OCI-LY1 (cell line): ENCODE measurements around the gene LAMTOR2.
A peak's percentile ranks its signal among the peaks of the same experiment; 100 is the strongest.

Experiments
- H2AFZ ChIP-seq: fragments of 200-600 bp; sonication (generic), shearing (Covaris generic); 2 replicates; pipeline ENCODE4 v1.6.0; 2014; ENCODE audit warnings: antibody characterized with exemption, mild to moderate bottlenecking, low read length
- H3F3A ChIP-seq: fragments of 200-600 bp; sonication (generic), shearing (Covaris generic); 2 replicates; pipeline ENCODE4 v1.6.0; 2014; ENCODE audit warnings: mild to moderate bottlenecking, antibody characterized with exemption, low read length, moderate library complexity; ENCODE audit not compliant: insufficient read depth
- H3K27ac ChIP-seq: fragments of 200-600 bp; sonication (generic); 2 replicates; pipeline ENCODE4 v1.5.1; 2014; ENCODE audit warnings: low read length, mixed run types, mild to moderate bottlenecking, low read depth; ENCODE audit not compliant: poor library complexity, severe bottlenecking
- H3K27me3 ChIP-seq: fragments of 200-600 bp; sonication (generic); 2 replicates; pipeline ENCODE4 v1.6.0; 2014; ENCODE audit warnings: antibody characterized with exemption, mild to moderate bottlenecking, low read length, moderate library complexity; ENCODE audit not compliant: insufficient read depth
- H3K36me3 ChIP-seq: fragments of 200-600 bp; sonication (generic); 2 replicates; pipeline ENCODE4 v1.6.1; 2014; ENCODE audit warnings: mild to moderate bottlenecking, antibody characterized with exemption, low read length, moderate library complexity, mixed read lengths; ENCODE audit not compliant: insufficient read depth
- H3K4me1 ChIP-seq: fragments of 200-600 bp; sonication (generic); 2 replicates; pipeline ENCODE4 v1.5.1; 2014; ENCODE audit warnings: mild to moderate bottlenecking, low read length, moderate library complexity; ENCODE audit not compliant: insufficient read depth, severe bottlenecking
- H3K4me2 ChIP-seq: fragments of 200-600 bp; sonication (generic), shearing (Covaris generic); 2 replicates; pipeline ENCODE4 v1.6.1; 2014; ENCODE audit warnings: low read length
- H3K4me3 ChIP-seq: fragments of 200-600 bp; sonication (generic); 2 replicates; pipeline ENCODE4 v1.5.1; 2014; ENCODE audit warnings: low read length, low read depth, mild to moderate bottlenecking, mixed read lengths; ENCODE audit not compliant: poor library complexity, severe bottlenecking
- H3K79me2 ChIP-seq: fragments of 200-600 bp; shearing (Covaris generic); 2 replicates; pipeline ENCODE4 v1.6.1; 2016; ENCODE audit warnings: mixed run types, low read length, mixed read lengths; ENCODE audit not compliant: insufficient read depth
- H3K9ac ChIP-seq: fragments of 200-600 bp; sonication (generic), shearing (Covaris generic); 2 replicates; pipeline ENCODE4 v1.6.1; 2014; ENCODE audit warnings: mild to moderate bottlenecking, low read length, mixed read lengths
- H3K9me2 ChIP-seq: fragments of 200-600 bp; sonication (generic), shearing (Covaris generic); 2 replicates; pipeline ENCODE4 v1.6.1; 2014; ENCODE audit warnings: low read depth, mild to moderate bottlenecking, low read length, mixed read lengths
- H3K9me3 ChIP-seq: fragments of 200-600 bp; shearing (Covaris generic); 2 replicates; pipeline ENCODE4 v1.6.1; 2014; ENCODE audit warnings: low read length, mixed read lengths
- H4K20me1 ChIP-seq: fragments of 200-600 bp; sonication (generic), shearing (Covaris generic); 2 replicates; pipeline ENCODE4 v1.6.0; 2016; ENCODE audit warnings: mild to moderate bottlenecking, low read length; ENCODE audit not compliant: insufficient read depth
- EZH2 ChIP-seq: fragments of 200-600 bp; sonication (generic), shearing (Covaris generic); IDR thresholded peaks from 2 replicates; pipeline ENCODE4 v1.8.0; 2017; ENCODE audit warnings: borderline replicate concordance, mixed run types, mild to moderate bottlenecking, antibody characterized with exemption, low read length, moderate library complexity, mixed read lengths
- TF ChIP-seq, protein P1 (sequence below): fragments of 200-600 bp; sonication (generic), shearing (Covaris generic); IDR thresholded peaks from 2 replicates; pipeline ENCODE4 v1.5.1; 2017; ENCODE audit warnings: mild to moderate bottlenecking, antibody characterized with exemption, low read length, moderate library complexity, mixed read lengths

Gene LAMTOR2

DNA sequence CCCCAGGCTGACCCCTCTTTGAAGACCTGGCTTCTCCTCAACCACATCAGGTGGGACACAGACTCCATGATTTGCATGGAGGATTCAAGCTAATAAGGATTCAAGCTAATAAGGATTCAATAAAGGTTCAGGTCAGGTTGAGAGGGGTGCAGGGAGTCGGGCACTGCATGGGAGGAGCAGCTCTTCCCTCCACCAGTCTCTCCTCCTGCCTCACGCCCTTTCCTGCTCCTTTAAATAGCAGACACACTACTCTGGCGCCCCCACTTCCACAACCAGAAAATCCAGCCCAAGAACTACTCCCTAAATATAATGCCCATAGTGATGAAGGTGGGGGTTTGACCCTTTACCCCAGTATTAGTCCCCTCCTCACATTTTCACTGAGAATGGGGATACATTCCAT, 20.6 kb downstream of the LAMTOR2 start:
- TF ChIP-seq, protein P1, sequence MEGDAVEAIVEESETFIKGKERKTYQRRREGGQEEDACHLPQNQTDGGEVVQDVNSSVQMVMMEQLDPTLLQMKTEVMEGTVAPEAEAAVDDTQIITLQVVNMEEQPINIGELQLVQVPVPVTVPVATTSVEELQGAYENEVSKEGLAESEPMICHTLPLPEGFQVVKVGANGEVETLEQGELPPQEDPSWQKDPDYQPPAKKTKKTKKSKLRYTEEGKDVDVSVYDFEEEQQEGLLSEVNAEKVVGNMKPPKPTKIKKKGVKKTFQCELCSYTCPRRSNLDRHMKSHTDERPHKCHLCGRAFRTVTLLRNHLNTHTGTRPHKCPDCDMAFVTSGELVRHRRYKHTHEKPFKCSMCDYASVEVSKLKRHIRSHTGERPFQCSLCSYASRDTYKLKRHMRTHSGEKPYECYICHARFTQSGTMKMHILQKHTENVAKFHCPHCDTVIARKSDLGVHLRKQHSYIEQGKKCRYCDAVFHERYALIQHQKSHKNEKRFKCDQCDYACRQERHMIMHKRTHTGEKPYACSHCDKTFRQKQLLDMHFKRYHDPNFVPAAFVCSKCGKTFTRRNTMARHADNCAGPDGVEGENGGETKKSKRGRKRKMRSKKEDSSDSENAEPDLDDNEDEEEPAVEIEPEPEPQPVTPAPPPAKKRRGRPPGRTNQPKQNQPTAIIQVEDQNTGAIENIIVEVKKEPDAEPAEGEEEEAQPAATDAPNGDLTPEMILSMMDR: no peak
- TF ChIP-seq EZH2: no peak

DNA sequence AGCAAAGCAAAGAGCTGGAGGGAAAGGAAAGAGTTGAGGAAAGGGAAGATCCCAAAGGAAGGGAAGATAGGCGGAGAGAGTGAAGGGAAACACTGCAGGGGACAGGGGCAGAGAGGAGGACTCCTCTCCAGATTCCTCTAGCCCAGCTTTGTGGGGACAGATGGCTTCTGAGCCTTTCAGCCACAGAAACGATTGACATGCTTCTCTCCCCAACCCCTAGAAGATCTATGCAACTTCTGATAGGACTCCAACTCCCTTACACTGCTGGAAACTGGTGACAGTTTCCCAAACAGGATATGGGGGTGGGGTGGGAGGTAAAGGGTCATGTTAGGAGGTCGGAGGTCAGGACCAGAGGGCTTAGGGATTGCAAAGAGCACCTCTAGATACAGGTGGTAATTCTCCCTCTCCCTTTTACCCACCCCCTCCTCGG, 21.2 kb downstream of the LAMTOR2 start:
- Histone ChIP-seq H3K9ac (peak overlapping the region; percentile 69), H4K20me1 (no peaks in the 10 kb centered on the region), H3K27me3 (0 out of 2 replicates have a peak, but pooled peaks cover 1% of the 10 kb centered on the region), H3K4me1 (peaks cover 22% of the 10 kb centered on the region), H3K9me3 (no peaks in the 10 kb centered on the region), H3K36me3 (no peaks in the 10 kb centered on the region), H2AFZ (no peak overlapping the region), H3K4me3 (peak overlapping the region; percentile 67), H3K27ac (no peak overlapping the region), H3F3A (0 out of 2 replicates have a peak, but pooled peaks cover 4% of the 10 kb centered on the region), H3K4me2 (peak overlapping the region; percentile 90), H3K79me2 (no peaks in the 10 kb centered on the region), H3K9me2 (no peaks in the 10 kb centered on the region)
- TF ChIP-seq, protein P1: no peak
- TF ChIP-seq EZH2: no peak

More for the DNA sequence above, 20.6 kb downstream of the LAMTOR2 start:
- no peaks in the 10 kb centered on the region for H3K36me3 ChIP-seq
- no peaks in the 10 kb centered on the region for H3K79me2 ChIP-seq
- no peak overlapping the region; the same call in 1 of the 2 replicates for H3K4me2 ChIP-seq
- peaks cover 22% of the 10 kb centered on the region for H3K4me1 ChIP-seq
- no peaks in the 10 kb centered on the region for H3K27me3 ChIP-seq
- no peak overlapping the region for H3K27ac ChIP-seq
- H3K4me3 ChIP-seq: no peak overlapping the region
- 0 out of 2 replicates have a peak, but pooled peaks cover 4% of the 10 kb centered on the region for H3F3A ChIP-seq
- no peaks in the 10 kb centered on the region for H4K20me1 ChIP-seq
- no peak overlapping the region for H3K9ac ChIP-seq
- H3K9me3 ChIP-seq: no peaks in the 10 kb centered on the region
- H2AFZ ChIP-seq: no peak overlapping the region
- H3K9me2 ChIP-seq: no peaks in the 10 kb centered on the region

DNA sequence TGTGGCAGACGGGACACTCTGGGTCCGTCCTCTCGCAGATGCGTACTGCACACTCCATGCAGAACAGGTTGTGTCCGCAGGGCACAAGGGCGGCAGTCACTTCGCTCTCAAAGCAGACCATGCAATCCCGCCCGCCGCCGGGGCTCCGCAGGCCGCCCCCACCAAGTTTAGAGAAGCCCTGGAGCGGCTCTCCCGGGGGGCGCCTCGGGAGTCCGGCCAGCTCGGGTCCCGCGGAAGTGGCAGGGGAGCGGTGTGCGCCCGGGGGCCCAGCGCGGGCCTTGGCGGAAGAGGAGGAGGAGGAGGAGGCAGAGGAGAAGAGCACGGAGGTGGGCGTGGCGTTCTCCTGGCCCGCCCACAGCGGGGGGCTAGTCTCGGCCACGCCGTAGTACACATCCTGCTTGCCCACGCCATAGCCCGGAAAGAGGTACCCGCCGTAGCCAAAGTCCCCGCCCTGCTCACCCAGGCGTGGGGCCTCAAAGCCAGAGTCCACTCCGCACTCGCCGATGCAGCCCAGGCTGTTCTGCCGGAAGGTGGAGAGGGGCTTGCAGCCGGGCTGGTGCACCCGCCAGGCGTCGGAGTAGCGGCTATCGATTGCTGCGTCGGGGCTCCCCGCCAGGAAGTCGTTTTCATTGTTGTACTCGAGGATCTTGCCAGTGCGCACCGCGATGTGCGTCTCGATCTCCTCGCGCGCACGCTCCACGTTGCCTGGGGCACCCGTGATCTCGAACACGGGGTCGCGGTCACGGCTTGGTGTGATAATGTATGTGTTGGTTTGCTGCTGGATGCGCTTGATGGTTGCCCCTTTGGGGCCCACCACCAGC, 22.2 kb downstream of the LAMTOR2 start:
- no peaks in the 10 kb centered on the region for H3K9me2 ChIP-seq
- 0 out of 2 replicates have a peak, but pooled peaks cover 4% of the 10 kb centered on the region for H3F3A ChIP-seq
- peak overlapping the region; percentile 69 for H3K9ac ChIP-seq
- peak overlapping the region; percentile 90 for H3K4me2 ChIP-seq
- peaks cover 26% of the 10 kb centered on the region for H3K4me1 ChIP-seq
- H3K27ac ChIP-seq: no peak overlapping the region
- TF ChIP-seq EZH2: no peak
- TF ChIP-seq, protein P1: no peak
- H3K27me3 ChIP-seq: 0 out of 2 replicates have a peak, but pooled peaks cover 5% of the 10 kb centered on the region
- no peaks in the 10 kb centered on the region for H3K36me3 ChIP-seq
- H3K9me3 ChIP-seq: no peaks in the 10 kb centered on the region
- no peak overlapping the region for H2AFZ ChIP-seq
- no peaks in the 10 kb centered on the region for H4K20me1 ChIP-seq
- H3K4me3 ChIP-seq: peak overlapping the region; percentile 67
- no peaks in the 10 kb centered on the region for H3K79me2 ChIP-seq
